ENCODE measurements around the gene SHPK.
A peak's percentile ranks its signal among the peaks of the same experiment; 100 is the strongest.

SHPK gene

GRCh38 chr17:3636154-3636907 is at the start of gene SHPK, which contains the start of gene CTNS:
SHPK (minus strand) TSS chr17:3636250; CDS start chr17:3636219, 31 bp downstream.
CTNS (plus strand) TSS chr17:3636760; CDS start chr17:3640207, 3,447 bp downstream.
- DNase-seq = peak; percentile 95

- DNase-seq = no peak
These were observed 49.1 kb upstream of the SHPK start for GRCh38 chr17:3685174-3685573.

DNA sequence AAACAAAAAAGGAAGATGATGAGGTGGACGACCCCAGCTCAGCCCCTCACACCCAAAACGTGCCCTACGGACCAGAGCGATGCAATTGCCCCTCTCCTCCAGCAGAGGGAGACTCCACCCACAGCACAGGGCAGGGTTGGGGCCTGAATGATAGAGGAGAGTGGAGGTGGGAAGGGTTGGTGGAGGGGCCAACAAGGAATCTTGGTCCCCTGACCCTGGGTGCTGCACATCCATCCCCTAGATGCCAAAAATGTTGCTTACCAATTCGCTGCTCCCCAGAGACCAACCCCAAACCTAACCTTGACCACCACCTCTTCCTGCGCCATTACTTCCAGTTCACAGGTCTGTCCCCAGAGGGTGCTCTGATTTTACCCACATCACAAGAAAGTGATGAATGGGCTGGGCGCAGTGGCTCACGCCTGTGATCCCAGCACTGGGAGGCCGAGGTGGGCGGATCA is 47.0 kb upstream of the SHPK start:
- peak; percentile 54 for DNase-seq

- no peak for DNase-seq
These were observed 46.0 kb upstream of the SHPK start for GRCh38 chr17:3682033-3682432.

- DNase-seq = no peak
These were observed 45.5 kb upstream of the SHPK start for GRCh38 chr17:3681565-3681964.

GRCh38 chr17:3681057-3681456 is 45.0 kb upstream of the SHPK start:
- no peak for DNase-seq

DNA sequence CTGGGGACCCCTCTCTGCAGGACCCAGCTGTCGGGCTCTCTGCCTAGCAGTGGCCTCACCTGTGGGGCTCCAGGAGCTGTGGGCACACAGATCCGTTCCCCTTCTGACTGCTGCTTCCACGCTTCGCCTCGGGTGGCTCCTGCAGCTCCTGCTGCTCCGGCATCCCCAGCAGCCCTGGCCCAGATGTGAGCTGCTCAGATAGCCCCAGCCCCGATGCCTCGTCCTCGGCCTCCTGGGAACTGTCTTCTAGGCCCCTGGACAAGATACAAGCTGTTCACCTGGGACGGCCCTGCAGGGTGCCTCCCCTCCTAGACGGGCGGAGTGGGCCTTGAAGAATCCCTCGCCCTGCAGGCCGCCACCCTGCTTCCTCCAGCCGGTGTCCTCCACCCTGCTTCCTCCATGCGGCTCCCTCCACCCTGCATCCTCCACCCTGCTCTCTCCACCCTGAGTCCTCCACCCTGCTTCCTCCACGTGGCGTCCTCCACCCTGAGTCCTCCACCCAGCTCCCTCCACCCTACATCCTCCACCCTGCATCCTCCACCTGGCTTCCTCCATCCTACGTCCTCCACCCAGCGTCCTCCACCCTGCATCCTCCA is 43.6 kb upstream of the SHPK start:
- DNase-seq = no peak

DNA sequence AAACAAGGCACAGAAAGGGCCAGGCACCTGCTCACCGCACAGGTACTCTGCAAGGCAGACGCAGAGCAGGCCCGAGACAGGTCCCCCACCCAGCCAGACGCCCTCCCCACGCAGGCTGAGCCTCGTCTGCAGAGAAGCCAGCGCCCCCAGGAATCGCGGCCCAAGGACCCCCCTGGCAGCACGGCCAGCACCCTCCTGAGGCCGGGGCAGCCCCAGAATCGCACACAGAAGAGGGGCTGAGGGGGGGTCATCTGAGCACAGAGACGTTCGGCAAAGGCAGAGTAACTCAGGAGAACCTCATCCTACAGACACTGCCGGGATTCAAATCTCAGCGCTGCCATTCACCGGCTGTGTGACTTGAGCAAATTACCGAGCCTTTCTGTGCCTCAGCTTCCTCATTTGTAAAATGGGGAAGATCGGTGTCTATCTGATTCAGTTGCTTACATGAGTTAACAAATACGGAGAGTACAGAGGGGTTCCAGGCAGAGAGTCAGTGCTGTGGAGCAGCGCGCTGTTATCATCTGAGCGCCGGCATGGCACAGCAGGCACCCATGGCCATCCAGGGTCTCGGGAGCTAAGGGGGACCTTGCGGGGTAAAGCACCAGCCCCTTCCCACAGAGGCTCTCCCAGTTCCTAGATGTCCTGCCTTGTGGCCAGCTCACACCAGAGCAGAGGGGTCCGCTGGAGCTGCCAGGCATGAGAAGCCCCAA is 42.9 kb upstream of the SHPK start:
- DNase-seq = no peak

DNA sequence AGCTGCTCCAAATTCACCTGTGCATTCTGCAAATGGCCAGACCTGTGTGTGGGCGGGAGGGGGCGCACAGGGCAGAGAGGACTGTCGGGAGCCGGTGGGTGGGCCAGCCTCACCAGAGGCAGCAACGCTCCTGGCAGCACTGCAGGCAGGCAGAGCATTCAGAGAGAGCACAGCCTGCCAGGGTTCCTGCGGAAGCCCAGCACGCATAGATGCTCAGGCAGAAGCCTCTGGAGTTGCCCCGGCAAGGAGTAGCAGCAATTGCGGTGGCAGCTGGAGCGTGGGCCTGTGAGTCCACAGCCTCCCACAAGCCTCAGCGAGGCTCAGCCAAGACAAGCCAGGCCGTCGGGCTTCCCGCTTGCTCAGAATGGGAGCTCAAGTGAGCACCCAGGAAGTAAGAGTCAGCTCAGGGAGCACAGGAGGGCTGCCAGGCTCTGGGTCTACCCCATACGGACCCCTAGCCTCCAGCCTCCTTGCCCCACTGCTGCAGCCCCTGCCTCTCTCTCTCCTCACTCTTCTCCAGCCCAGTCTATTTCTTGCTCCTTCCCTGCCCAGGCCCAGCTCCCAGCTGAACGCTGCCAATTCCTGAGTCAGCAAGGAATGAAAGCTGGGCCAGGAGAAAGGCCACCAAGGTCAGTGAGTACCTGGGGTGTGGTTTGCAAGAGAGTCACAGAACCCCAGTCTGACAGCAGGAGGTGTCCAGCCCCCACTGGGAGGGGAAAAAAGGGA is 42.2 kb upstream of the SHPK start:
- no peak for DNase-seq

DNA sequence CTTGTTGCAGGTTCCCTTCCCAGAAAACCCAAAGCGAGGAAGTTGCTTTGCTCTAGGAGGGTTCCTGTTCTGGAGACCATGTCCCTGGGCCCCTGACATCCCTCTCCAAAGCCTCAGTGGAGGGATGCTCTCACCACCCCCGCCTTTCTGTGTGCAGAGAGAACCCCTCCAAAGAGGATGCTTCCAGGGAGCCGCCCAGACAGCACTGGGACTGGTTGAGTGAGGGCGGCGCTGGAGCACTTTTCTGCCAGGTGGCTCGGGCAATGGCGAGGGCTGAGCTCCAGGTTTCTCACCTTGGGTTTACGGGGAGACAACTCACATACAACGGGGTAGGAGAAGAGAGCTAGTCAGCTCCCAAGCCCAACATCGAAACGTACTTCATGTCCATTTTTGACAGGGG is 39.8 kb upstream of the SHPK start:
- DNase-seq = no peak

- DNase-seq = no peak
These were observed 36.5 kb upstream of the SHPK start for GRCh38 chr17:3672571-3672970.

DNA sequence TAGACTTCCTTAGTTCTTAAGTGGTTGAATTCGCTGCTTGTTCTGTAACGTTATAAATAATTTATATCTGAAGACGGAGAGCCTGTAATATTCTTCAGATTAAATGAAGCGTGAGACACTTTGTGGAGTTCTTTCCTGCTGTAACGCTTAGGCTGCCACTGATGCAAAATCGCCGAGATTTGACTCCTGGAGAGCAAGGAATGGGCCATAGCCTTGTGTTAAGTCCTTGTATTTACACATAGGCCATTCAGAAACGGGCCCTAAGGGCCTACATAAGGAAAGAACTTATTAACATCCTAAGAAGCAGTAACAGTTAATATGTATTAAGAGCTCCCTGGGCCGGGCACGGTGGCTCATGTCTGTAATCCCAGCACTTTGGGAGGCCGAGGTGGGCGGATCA is 33.5 kb upstream of the SHPK start:
- no peak for DNase-seq

DNA sequence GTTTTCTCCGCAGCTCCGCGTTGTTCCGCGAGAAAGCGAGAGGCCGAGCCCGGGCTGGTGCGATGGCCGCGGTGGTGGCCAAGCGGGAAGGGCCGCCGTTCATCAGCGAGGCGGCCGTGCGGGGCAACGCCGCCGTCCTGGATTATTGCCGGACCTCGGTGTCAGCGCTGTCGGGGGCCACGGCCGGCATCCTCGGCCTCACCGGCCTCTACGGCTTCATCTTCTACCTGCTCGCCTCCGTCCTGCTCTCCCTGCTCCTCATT is 33.0 kb upstream of the SHPK start:
- DNase-seq = no peak

DNA sequence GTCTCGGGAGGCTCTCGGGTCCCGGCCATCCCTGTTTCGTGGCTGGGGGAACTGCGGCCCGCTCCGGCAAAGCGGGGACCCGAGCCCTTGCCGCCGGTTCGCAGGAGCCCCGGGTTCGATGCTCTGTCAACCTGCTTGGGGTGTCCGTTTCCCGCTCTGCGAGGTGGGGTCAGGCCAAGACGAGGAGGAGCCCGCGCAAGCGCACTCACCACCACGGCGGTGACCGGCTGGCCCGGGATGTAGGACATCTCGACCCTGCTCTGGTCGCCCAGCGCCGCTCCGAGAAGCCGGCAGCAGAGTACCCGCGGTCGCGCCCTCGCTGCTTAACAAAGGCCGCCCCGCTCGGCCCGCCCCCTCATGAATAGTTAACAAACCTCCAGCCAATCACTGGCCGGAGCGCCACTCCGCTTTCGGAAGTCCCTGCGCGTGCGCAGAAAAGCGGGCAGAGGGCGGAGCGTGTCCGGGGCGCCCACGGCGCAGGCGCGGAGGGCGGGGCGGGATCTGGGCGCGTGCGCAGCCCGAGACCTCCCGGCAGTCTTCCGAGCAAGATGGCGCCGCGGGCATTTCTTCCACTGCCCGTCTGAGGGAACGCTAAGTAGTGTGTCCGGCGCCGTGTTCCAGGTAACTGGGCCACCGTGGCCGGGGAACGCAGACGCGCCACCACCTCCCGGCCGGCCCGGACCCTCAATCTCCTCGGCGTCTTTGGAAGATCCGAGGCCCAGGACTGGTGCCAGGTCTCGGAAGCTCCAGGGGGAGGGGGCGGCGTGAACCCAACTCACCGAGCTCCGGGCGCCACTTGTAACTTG is 32.4 kb upstream of the SHPK start, which contains the start of the genes EMC6 and TAX1BP3:
EMC6 (plus strand) TSS at position 534 of the 806 bp plus-strand sequence. CDS start 335 bp downstream, outside the sequence.
TAX1BP3 (minus strand) TSS at position 300 of the 806 bp plus-strand sequence; CDS start at position 248, 52 bp downstream.
- DNase-seq = peak; percentile 99

- DNase-seq = no peak
These were observed 31.6 kb upstream of the SHPK start for GRCh38 chr17:3667366-3668278.

- DNase-seq = no peak
These were observed 30.5 kb upstream of the SHPK start for GRCh38 chr17:3666516-3666915.

DNA sequence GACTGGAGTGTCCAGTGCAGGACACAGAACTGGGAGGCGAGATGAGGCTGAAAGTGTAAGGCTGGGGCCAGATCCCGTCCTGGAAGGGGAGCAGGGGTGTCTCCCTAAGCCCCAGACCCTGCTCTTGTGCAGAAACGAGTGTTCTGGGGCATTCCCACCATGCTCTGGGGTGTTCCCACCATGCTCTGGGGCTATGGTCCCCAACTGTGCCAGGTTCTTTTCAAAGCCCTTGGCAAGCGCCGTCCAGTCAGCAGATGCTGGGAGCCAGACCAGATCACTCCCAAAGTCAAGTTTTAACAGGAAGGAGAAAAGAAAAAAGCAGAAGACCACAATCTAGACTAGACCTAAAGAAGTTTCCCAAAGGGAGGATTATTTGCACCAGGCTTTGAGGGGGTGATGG is 29.8 kb upstream of the SHPK start:
- DNase-seq = no peak

DNA sequence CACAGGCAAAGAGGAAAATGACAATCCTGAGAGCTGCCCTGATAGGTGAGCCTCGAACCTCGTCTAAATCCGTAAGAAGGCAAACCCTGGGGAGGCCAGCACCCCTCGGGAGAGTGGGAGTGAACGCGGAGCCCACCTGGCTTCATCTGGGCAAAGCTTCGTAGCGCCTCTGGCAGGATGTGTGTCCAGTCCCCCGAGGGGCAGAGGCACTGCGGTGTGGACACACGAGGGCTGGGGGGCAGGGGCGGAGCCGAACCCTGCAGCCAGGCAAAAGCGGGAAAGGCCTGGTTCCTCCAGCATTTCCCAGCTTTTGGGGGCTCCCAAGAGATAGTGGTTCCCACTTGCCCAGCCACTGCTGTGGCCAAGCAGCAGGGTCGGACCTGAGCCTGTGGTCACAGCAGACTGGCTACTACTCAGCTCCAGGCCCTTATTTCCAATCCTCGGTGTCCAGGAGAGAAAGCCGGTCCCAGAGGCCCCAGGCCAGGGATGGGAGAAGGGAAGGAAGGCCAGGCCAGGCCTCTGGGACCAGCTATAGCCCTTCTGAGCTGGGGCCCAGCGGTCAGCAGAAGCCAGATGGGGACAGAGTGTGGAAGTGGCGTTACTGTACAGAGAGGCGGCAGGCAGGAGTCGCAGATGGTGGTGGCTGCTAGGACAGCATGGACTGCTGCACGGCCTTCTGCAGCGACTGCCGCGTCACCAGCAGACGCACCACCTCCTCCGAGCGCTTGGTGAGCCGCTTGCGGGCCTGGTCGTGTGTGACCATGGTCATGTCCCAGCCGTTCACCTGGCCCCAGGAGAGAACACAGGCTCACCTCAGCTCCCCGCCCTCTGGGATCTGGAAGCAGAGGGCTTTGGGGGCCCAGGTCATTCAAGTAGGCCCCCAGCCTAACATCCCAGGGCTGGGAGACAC is 27.3 kb upstream of the SHPK start:
- DNase-seq = no peak

DNA sequence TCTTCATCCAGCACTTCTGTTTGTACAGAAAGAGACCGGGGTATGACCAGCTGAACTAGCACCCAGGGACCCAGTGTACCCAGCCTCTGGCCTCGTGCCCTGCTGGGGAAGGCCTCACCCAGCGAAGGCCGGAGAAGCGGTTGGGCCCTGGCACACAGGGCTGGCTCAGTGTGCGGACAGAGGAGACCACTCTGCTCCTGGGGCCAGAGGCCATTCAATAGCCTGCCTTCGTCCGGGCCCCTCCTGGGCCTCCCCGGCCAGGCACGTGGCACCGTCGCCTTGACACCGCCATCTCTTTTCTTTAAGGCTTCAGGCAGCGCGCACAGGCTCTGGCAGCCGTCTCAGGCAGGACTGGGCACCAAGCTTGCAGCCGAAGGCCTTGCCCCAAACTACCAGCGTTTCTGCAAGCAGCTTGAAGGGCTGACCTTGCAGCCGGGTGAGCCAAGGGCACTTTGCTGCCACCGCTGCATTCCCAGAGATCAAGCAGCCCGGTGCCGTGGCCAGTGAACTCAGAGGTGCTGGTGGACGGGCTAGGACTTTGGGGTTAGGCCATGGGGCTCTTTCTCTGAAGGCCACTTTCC is 24.4 kb upstream of the SHPK start:
- no peak for DNase-seq
